Natural killer cell (primary cell): Measurements from ENCODE around the gene STK33. TPM values are rescaled to one million over a fixed set of nuclear protein-coding genes. Genes with fewer than 3 reads are reported as not detected.

Experiments used
- ATAC-seq, 3 donors: fragments of 150-1000 bp in 2 of 3; fragments of 200-7000 bp in 1 of 3; cut with Tn5 transposase; 1 replicate in 1 of 3; 2 replicates in 2 of 3; pipeline ENCODE4 v1.10.0; 2021; ENCODE audit warnings: mild to moderate bottlenecking in 2 of 3, moderate library complexity in 2 of 3
- DNase-seq, 2 donors: peaks; one replicate each; pipeline versions ENCODE4 v3.0.0 to v3.0.0-alpha.2; 2013 to 2021; ENCODE audit warnings: mixed read lengths in 1 of 2
- H3K27ac ChIP-seq: one replicate; pipeline ENCODE4 v1.5.1; 2013; ENCODE audit warnings: mild to moderate bottlenecking, low read length
- H3K27me3 ChIP-seq: one replicate; pipeline ENCODE4 v1.6.1; 2013; ENCODE audit warnings: low read length; ENCODE audit not compliant: control insufficient read depth, insufficient read depth
- H3K36me3 ChIP-seq: one replicate; pipeline ENCODE4 v1.6.1; 2013; ENCODE audit warnings: low read length; ENCODE audit not compliant: control insufficient read depth, insufficient read depth
- H3K4me1 ChIP-seq: one replicate; pipeline ENCODE4 v1.6.1; 2013; ENCODE audit warnings: low read length; ENCODE audit not compliant: control insufficient read depth, insufficient read depth
- H3K4me3 ChIP-seq: one replicate; pipeline ENCODE4 v1.5.1; 2013; ENCODE audit warnings: low read length
- H3K9me3 ChIP-seq: one replicate; pipeline ENCODE4 v1.6.1; 2013; ENCODE audit warnings: low read length; ENCODE audit not compliant: control insufficient read depth, insufficient read depth
- H3K27ac Mint-ChIP-seq, 2 donors: one replicate each; pipeline ENCODE4 v1.8.0; 2022; ENCODE audit warnings: mild to moderate bottlenecking in 2 of 2, mixed read lengths in 2 of 2, moderate library complexity in 1 of 2
- H3K27me3 Mint-ChIP-seq, 2 donors: one replicate each; pipeline ENCODE4 v1.8.0; 2022; ENCODE audit warnings: low read depth in 2 of 2, mixed read lengths in 2 of 2
- H3K36me3 Mint-ChIP-seq: one replicate; pipeline ENCODE4 v1.8.0; 2022; ENCODE audit warnings: mixed read lengths
- H3K4me1 Mint-ChIP-seq, 2 donors: one replicate each; pipeline ENCODE4 v1.8.0; 2022; ENCODE audit warnings: mixed read lengths in 2 of 2
- H3K4me3 Mint-ChIP-seq: one replicate; pipeline ENCODE4 v1.8.0; 2022; ENCODE audit warnings: mild to moderate bottlenecking, moderate library complexity, mixed read lengths
- H3K9me3 Mint-ChIP-seq, 2 donors: one replicate each; pipeline ENCODE4 v1.8.0; 2022; ENCODE audit warnings: mixed read lengths in 2 of 2
- whole genome bisulfite sequencing: methylation state at CpG from one replicate; pipeline ENCODE4 v1.1.7; 2013; ENCODE audit warnings: missing lambda C conversion rate; ENCODE audit not compliant: insufficient coverage; 5-methylcytosine and 5-hydroxymethylcytosine counted together
- intact Hi-C: fragments of 100-400 bp; cut with micrococcal nuclease; formaldehyde crosslinking; loops from one replicate; pipeline ENCODE4 v1.14.2; 2022
- total RNA-seq, 4 donors: library from RNA; stranded (reverse); fragments of 120-200 nt in 1 of 4; gene quantifications; one replicate each; pipeline versions ENCODE4 v1.2.3 to v1.2.4, GENCODE V29; 2013 to 2022
- TF ChIP-seq, protein P1 (sequence below): fragments of 200-600 bp; IDR thresholded peaks from one replicate; pipeline ENCODE4 v1.8.0; 2022; ENCODE audit warnings: antibody characterized with exemption

Gene STK33
- total RNA-seq, 3 donors from 2014 or later (not counting 1 experiment from before 2014, with no cell fraction given), result 0.24 TPM; not detected in 2

DNA sequence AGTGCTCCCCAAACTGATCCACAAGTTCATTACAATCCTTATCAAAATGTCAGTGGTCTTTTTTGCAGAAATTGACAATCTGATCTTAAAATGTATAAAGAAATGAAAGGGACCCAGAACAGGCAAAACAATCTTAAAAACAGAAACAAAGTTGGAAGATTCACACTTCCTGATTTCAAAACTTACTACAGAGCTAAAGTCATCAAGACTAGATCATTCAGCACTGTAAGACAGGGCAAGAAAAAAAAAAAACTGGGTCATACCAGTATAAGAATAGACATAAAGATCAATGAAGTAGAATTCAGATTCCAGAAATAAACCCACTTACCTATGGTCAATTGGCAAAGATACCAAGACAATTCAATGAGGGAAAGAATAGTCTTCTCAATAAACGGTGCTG lies 4.5 kb upstream of the STK33 start:
- Mint-ChIP-seq H3K27me3 (peaks cover 25 to 54% of the 10 kb centered on the region in 2 donors), H3K27ac (no peak overlapping the region), H3K4me1 (no peaks in the 10 kb centered on the region), H3K9me3 (no peaks in the 10 kb centered on the region), H3K36me3 (no peaks in the 10 kb centered on the region), H3K4me3 (no peak overlapping the region)
- Histone ChIP-seq H3K4me1 (peaks cover 10% of the 10 kb centered on the region), H3K4me3 (no peak overlapping the region), H3K27me3 (peaks cover 8% of the 10 kb centered on the region), H3K36me3 (no peaks in the 10 kb centered on the region), H3K9me3 (no peaks in the 10 kb centered on the region), H3K27ac (no peak overlapping the region)
- ATAC-seq, result no peak
- intact Hi-C loops, result no loop called here
- WGBS, result 100% methylated on average over 1 of the region's 1 CpG
- TF ChIP-seq, protein P1, sequence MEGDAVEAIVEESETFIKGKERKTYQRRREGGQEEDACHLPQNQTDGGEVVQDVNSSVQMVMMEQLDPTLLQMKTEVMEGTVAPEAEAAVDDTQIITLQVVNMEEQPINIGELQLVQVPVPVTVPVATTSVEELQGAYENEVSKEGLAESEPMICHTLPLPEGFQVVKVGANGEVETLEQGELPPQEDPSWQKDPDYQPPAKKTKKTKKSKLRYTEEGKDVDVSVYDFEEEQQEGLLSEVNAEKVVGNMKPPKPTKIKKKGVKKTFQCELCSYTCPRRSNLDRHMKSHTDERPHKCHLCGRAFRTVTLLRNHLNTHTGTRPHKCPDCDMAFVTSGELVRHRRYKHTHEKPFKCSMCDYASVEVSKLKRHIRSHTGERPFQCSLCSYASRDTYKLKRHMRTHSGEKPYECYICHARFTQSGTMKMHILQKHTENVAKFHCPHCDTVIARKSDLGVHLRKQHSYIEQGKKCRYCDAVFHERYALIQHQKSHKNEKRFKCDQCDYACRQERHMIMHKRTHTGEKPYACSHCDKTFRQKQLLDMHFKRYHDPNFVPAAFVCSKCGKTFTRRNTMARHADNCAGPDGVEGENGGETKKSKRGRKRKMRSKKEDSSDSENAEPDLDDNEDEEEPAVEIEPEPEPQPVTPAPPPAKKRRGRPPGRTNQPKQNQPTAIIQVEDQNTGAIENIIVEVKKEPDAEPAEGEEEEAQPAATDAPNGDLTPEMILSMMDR, result no peak
- DNase-seq, result no peak

DNA sequence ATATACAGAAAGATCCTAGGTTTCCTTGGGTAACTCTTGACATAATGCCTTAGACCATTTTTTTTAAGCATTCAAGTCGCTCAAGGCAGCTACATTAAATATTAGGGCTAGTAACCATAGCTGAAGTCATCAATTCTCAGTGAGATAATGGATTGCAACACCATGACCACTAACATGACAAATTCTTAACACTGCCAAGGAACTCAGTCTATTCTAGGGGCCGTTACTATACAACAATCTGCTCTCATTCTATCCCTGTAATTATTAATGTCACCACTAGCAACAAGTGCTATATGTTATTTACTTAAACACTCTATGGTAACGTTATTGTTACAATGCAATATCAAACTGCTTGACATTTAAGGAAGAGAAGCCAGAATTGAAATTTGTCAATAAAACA lies 3.2 kb upstream of the STK33 start:
- intact Hi-C loops, result no loop called here
- H3K36me3 ChIP-seq, result no peaks in the 10 kb centered on the region
- H3K27ac ChIP-seq, result no peak overlapping the region
- 87% methylated on average over 2 of the region's 3 CpGs for WGBS
- DNase-seq (no peak), ATAC-seq (no peak)
- H3K36me3 Mint-ChIP-seq, result no peaks in the 10 kb centered on the region
- H3K27me3 Mint-ChIP-seq, result peaks cover 35 to 59% of the 10 kb centered on the region in 2 donors
- TF ChIP-seq, protein P1, result no peak
- H3K27ac Mint-ChIP-seq, result no peak overlapping the region
- H3K4me1 ChIP-seq, result peaks cover 10% of the 10 kb centered on the region
- H3K4me3 ChIP-seq, result no peak overlapping the region
- H3K27me3 ChIP-seq, result peaks cover 10% of the 10 kb centered on the region
- H3K4me1 Mint-ChIP-seq, result no peaks in the 10 kb centered on the region
- no peaks in the 10 kb centered on the region for H3K9me3 ChIP-seq
- H3K9me3 Mint-ChIP-seq, result no peaks in the 10 kb centered on the region
- no peak overlapping the region for H3K4me3 Mint-ChIP-seq

DNA sequence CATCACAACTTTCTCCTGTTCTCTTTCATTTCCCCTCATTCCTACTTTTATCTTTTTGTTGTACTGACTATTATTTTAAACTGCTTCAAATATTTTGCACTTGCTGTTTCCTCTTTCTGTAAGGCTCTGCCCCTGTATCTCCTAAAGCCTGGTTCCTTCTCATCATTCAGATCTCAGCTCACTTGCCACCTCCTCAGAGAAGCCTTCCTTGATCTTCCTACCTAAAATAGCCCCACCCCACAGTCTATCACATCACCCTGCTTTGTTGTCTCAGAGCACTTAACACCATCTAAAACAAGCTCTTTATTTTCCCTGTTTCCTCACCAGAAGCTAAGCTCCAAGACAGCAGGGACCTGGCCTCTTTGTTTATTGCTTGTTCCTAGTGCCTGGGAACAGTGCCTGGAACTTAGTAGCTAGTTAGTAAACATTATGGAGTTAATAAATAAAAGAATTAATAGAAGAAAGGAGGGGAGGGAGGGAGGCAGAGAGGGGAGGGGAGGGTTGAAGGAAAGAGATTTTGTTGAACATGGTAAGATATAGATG lies 2.5 kb upstream of the STK33 start:
- no peak overlapping the region for H3K27ac Mint-ChIP-seq
- no peak overlapping the region for H3K27ac ChIP-seq
- no peaks in the 10 kb centered on the region for H3K36me3 ChIP-seq
- H3K36me3 Mint-ChIP-seq, result no peaks in the 10 kb centered on the region
- H3K4me1 ChIP-seq, result peaks cover 10% of the 10 kb centered on the region
- no peaks in the 10 kb centered on the region for H3K4me1 Mint-ChIP-seq
- no peaks in the 10 kb centered on the region for H3K9me3 ChIP-seq
- intact Hi-C loops, result no loop called here
- H3K27me3 Mint-ChIP-seq, result peaks cover 35 to 59% of the 10 kb centered on the region in 2 donors
- no peaks in the 10 kb centered on the region for H3K9me3 Mint-ChIP-seq
- DNase-seq (no peak), ATAC-seq (no peak)
- TF ChIP-seq, protein P1, result no peak
- no peak overlapping the region for H3K4me3 ChIP-seq
- peaks cover 10% of the 10 kb centered on the region for H3K27me3 ChIP-seq
- H3K4me3 Mint-ChIP-seq, result no peak overlapping the region

DNA sequence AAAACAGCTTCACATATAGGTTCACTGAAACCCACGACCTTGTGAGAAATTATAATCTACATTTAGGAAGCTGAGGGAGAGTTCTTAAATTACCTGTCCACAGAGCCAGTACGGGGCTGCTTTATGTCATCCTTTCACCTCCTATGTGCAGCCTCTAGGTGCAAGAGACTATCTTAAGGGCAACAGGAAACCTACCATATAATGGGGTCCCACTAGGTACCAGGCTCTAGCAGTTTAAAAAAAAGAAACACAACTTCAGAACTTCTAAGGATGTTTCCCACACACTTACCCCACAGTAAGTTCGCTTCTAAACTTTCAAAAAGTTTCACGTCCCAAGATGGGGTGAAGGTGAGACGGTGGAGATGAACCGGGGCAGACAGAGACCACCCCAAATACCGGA lies 573 bp downstream of the STK33 start:
- peaks cover 31 to 71% of the 10 kb centered on the region in 2 donors for H3K27me3 Mint-ChIP-seq

More for the DNA sequence above, 573 bp downstream of the STK33 start:
- no peaks in the 10 kb centered on the region for H3K4me1 Mint-ChIP-seq
- intact Hi-C loops, result no loop called here
- TF ChIP-seq, protein P1, result no peak
- H3K9me3 ChIP-seq, result no peaks in the 10 kb centered on the region
- DNase-seq (no peak), ATAC-seq (no peak)
- no peaks in the 10 kb centered on the region for H3K36me3 ChIP-seq
- no peak overlapping the region for H3K27ac Mint-ChIP-seq
- H3K4me3 Mint-ChIP-seq, result peak overlapping the region; percentile 43
- 6% methylated on average over 5 of the region's 7 CpGs for WGBS
- H3K9me3 Mint-ChIP-seq, result no peaks in the 10 kb centered on the region
- H3K36me3 Mint-ChIP-seq, result no peaks in the 10 kb centered on the region
- peaks cover 10% of the 10 kb centered on the region for H3K27me3 ChIP-seq
- no peak overlapping the region for H3K27ac ChIP-seq
- H3K4me3 ChIP-seq, result peak overlapping the region; percentile 36
- peaks cover 10% of the 10 kb centered on the region for H3K4me1 ChIP-seq
